ENCODE results near the gene STPG2.

DNA sequence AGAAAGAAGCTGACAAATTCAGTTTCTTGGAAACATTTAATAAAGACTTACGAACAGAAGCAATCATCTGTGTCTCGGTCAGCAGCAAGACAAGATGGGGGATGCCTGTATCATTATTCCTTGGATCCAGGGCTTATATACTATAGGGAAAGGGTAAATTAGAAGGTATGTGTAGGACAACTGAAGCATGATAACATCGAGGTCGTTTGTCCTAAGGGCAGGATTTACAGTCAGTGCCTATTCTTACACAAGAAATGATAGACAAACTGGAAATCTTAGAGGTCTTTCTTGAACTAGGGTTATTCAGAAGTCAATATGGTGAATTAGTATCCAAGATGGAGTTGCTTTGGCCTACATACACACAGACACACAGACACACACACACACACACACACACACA, 553.0 kb downstream of the STPG2 start:
- TF ChIP-seq, protein P1, sequence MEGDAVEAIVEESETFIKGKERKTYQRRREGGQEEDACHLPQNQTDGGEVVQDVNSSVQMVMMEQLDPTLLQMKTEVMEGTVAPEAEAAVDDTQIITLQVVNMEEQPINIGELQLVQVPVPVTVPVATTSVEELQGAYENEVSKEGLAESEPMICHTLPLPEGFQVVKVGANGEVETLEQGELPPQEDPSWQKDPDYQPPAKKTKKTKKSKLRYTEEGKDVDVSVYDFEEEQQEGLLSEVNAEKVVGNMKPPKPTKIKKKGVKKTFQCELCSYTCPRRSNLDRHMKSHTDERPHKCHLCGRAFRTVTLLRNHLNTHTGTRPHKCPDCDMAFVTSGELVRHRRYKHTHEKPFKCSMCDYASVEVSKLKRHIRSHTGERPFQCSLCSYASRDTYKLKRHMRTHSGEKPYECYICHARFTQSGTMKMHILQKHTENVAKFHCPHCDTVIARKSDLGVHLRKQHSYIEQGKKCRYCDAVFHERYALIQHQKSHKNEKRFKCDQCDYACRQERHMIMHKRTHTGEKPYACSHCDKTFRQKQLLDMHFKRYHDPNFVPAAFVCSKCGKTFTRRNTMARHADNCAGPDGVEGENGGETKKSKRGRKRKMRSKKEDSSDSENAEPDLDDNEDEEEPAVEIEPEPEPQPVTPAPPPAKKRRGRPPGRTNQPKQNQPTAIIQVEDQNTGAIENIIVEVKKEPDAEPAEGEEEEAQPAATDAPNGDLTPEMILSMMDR (IDR thresholded peaks at IDR 0.05) = no peak
- TF ChIP-seq POLR2A (IDR thresholded peaks at IDR 0.05) = no peak
